ENCODE measurements around the gene FBLN5. TPM values are rescaled to one million over a fixed set of nuclear protein-coding genes. Genes with fewer than 3 reads are reported as not detected.
A peak's percentile ranks its signal among the peaks of the same experiment; 100 is the strongest.

FBLN5 gene
- polyA plus RNA-seq, 1 experiment: 116 TPM

- POLR2A ChIA-PET: no interaction called here
- CTCF ChIA-PET: no interaction called here
- DNase-seq (ENCODE audit: low read depth, low spot score): no peak
- no peak overlapping the region for H3K4me3 ChIP-seq (ENCODE audit: low read depth, low read length)
- no peak for TF ChIP-seq CTCF (IDR thresholded peaks at IDR 0.05; ENCODE audit: low read depth, low read length)
- H3K27ac ChIP-seq (ENCODE audit: low read depth, low read length): no peak overlapping the region
- H3K27me3 ChIP-seq (ENCODE audit: control insufficient read depth, insufficient read depth, low read length): peaks cover 26% of the 10 kb centered on the region
- H3K9me3 ChIP-seq (ENCODE audit: control insufficient read depth, insufficient read depth, low read length): no peaks in the 10 kb centered on the region; the same call in 1 of the 2 replicates
These were observed 110.4 kb downstream of the FBLN5 start for GRCh38 chr14:91837076-91837475.

- POLR2A ChIA-PET: no interaction called here
- Histone ChIP-seq H3K27ac (ENCODE audit: low read depth, low read length) (no peak overlapping the region), H3K9me3 (ENCODE audit: control insufficient read depth, insufficient read depth, low read length) (no peaks in the 10 kb centered on the region; the same call in 1 of the 2 replicates), H3K27me3 (ENCODE audit: control insufficient read depth, insufficient read depth, low read length) (peaks cover 26% of the 10 kb centered on the region), H3K4me3 (ENCODE audit: low read depth, low read length) (peak overlapping the region; percentile 31)
- TF ChIP-seq CTCF (IDR thresholded peaks at IDR 0.05; ENCODE audit: low read depth, low read length): no peak
- no peak for DNase-seq (ENCODE audit: low read depth, low spot score)
- CTCF ChIA-PET: no interaction called here
These were observed 111.3 kb downstream of the FBLN5 start for GRCh38 chr14:91835920-91836843.

DNA sequence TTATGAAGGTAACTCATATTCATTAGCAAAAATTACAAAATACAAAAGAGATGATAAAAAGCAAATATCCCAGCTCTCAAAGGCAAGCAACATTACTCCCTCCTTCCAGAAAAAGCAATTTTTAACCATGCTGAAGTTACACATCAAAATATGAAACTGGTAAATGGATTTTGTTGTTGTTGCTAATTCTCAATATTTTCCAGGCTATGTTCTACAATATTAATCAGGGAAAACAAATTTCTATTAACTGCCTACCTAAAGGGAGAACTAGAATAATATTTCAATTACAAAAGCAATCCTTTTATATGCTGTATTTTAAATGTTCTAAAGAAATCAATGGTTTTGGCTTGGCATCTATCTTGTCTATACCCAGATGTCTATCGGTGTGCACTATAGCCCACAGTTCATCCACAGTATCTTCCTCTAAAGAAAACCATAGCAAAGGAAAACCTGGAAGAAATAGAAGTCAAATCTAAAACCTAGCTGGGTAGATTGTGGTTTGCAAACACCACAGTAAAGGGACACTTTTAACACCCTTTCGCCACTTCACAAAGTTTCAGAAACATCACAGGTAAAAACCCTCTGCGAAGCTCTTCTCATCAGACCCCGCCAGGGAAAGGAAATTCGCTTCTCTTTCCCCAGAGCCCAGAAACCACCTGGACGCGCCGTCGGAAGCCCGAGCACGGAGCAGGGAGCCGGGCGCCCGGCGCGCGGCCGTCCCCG lies 112.1 kb downstream of the FBLN5 start:
- POLR2A ChIA-PET: no interaction called here
- no peaks in the 10 kb centered on the region; the same call in 1 of the 2 replicates for H3K9me3 ChIP-seq (ENCODE audit: control insufficient read depth, insufficient read depth, low read length)
- no peak overlapping the region for H3K4me3 ChIP-seq (ENCODE audit: low read depth, low read length)
- H3K27me3 ChIP-seq (ENCODE audit: control insufficient read depth, insufficient read depth, low read length): peaks cover 26% of the 10 kb centered on the region
- CTCF ChIA-PET: no interaction called here
- H3K27ac ChIP-seq (ENCODE audit: low read depth, low read length): no peak overlapping the region
- TF ChIP-seq CTCF (IDR thresholded peaks at IDR 0.05; ENCODE audit: low read depth, low read length): no peak
- no peak for DNase-seq (ENCODE audit: low read depth, low spot score)

DNA sequence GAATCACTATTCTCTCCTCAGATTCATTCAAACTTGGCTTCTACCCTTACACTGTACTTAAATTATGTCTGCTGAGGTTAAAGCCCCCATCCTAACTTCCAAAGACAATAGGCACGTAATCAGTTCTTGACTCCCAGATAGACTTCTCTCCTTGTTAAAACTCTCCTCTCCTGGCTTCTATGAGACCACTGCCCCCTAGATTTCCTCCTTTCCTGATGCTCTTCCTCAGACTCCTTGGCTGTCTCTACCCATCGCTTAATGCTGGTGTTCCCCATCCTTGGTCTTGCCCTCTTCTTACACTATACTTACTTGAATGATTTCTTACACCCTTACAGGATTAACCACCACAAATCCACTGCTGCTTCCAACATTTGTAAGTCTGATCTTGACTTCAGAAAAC lies 112.9 kb downstream of the FBLN5 start:
- Histone ChIP-seq H3K27me3 (ENCODE audit: control insufficient read depth, insufficient read depth, low read length) (peaks cover 26% of the 10 kb centered on the region), H3K9me3 (ENCODE audit: control insufficient read depth, insufficient read depth, low read length) (no peaks in the 10 kb centered on the region; the same call in 1 of the 2 replicates), H3K4me3 (ENCODE audit: low read depth, low read length) (no peak overlapping the region), H3K27ac (ENCODE audit: low read depth, low read length) (no peak overlapping the region)
- TF ChIP-seq CTCF (IDR thresholded peaks at IDR 0.05; ENCODE audit: low read depth, low read length): no peak
- CTCF ChIA-PET: no interaction called here
- POLR2A ChIA-PET: no interaction called here
- DNase-seq (ENCODE audit: low read depth, low spot score): no peak

GRCh38 chr14:91831337-91831736 lies 116.2 kb downstream of the FBLN5 start:
- no peak for DNase-seq (ENCODE audit: low read depth, low spot score)
- ChIA-PET POLR2A (no interaction called here), CTCF (no interaction called here)
- Histone ChIP-seq H3K4me3 (ENCODE audit: low read depth, low read length) (no peak overlapping the region), H3K27me3 (ENCODE audit: control insufficient read depth, insufficient read depth, low read length) (peaks cover 11% of the 10 kb centered on the region), H3K27ac (ENCODE audit: low read depth, low read length) (no peak overlapping the region), H3K9me3 (ENCODE audit: control insufficient read depth, insufficient read depth, low read length) (no peaks in the 10 kb centered on the region)
- no peak for TF ChIP-seq CTCF (IDR thresholded peaks at IDR 0.05; ENCODE audit: low read depth, low read length)

Measured in AG04450 (cell line).